Suprapubic skin (tissue), 4 donors: ENCODE measurements around the gene SDR42E2.

ENCODE experiments used
- CTCF ChIP-seq, 2 donors: fragments of 200-600 bp in 1 of 2; fragments of 450-650 bp in 1 of 2; sonication (generic) in 1 of 2; IDR thresholded peaks; one replicate each; pipeline ENCODE4 v1.5.1; 2016 to 2019; ENCODE audit warnings: antibody characterized with exemption in 2 of 2, mild to moderate bottlenecking in 1 of 2, moderate library complexity in 1 of 2
- EP300 ChIP-seq: sonication (generic); formaldehyde crosslinking; IDR thresholded peaks from one replicate; pipeline ENCODE4 v1.6.1; 2017; ENCODE audit warnings: antibody characterized with exemption
- POLR2A ChIP-seq, 2 donors: fragments of 450-650 bp; IDR thresholded peaks; one replicate each; pipeline ENCODE4 v1.6.1; 2017; ENCODE audit warnings: antibody characterized with exemption in 2 of 2, mild to moderate bottlenecking in 2 of 2, moderate library complexity in 2 of 2
- POLR2AphosphoS5 ChIP-seq, 3 donors: sonication (generic); formaldehyde crosslinking; IDR thresholded peaks; one replicate each; pipeline ENCODE4 v1.6.1; 2017; ENCODE audit warnings: antibody characterized with exemption in 3 of 3

- no peak for TF ChIP-seq CTCF (IDR thresholded peaks at IDR 0.05)
- no peak for TF ChIP-seq POLR2AphosphoS5 (IDR thresholded peaks at IDR 0.05)
- TF ChIP-seq POLR2A (IDR thresholded peaks at IDR 0.05), result no peak
- TF ChIP-seq EP300, result no peak
Observed at GRCh38 chr16:22195445-22195694, 33.1 kb downstream of the SDR42E2 start.
